NCI-H2227 treated with DMSO at 0.1 percent for 48 hours (cell line): ENCODE data around the gene KRTAP5-2.
"Not testable (repeated sequence)": the region's sequence is repeated elsewhere in the genome, so short reads cannot be mapped to it uniquely, and the experiment has no call there.

Experiments
- DNase-seq: peaks from one replicate; lab custom pipeline; 2025; lab: John Stamatoyannopoulos, UW

Gene KRTAP5-2

DNA sequence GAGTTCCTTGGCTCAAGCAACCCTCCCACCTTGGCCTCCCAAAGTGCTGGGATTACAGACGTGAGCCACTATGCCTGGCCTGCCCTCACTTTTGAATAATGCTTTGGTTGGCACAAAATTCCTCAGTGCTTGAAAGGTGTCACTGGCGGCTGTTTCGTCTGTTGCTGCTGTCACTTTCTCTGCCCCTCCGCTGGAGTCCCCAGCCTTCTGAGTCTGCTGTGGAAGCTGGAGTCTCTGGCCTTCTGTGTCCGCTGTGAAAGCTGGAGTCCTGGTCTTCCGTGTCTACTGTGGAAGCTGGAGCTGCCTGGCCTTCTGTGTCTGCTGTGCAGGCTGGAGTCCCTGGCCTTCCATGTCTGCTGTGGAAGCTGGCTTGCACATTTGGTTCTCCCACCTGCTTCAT, 8.1 kb downstream of the KRTAP5-2 start:
- no peak for DNase-seq

DNA sequence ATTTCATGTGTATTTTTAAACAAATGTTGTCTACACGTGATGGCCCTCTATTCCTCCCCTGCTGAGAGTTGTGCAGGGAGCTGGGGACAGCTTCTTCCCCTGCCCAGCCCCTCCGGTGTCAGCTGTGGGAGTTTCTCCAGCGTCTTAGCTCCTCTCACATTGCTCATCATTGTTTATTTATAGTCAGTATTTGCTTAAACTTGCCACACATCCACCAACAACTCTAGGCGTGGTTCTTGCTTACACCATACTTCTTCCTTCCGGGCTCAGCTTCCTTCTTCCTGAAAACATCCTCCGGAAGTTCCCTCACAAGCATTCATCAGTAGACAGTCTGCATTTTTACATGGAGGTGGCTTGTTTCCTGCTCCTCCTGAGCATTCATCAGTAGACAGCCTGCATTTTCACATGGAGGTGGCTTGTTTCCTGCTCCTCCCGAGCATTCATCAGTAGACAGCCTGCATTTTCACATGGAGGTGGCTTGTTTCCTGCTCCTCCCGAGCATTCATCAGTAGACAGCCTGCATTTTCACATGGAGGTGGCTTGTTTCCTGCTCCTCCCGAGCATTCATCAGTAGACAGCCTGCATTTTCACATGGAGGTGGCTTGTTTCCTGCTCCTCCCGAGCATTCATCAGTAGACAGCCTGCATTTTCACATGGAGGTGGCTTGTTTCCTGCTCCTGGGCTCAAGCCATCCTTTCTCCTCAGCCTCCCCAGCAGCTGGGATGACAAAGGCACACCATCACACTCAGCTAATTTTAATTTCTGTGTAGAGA, 8.7 kb downstream of the KRTAP5-2 start:
- DNase-seq = not testable (repeated sequence)

DNA sequence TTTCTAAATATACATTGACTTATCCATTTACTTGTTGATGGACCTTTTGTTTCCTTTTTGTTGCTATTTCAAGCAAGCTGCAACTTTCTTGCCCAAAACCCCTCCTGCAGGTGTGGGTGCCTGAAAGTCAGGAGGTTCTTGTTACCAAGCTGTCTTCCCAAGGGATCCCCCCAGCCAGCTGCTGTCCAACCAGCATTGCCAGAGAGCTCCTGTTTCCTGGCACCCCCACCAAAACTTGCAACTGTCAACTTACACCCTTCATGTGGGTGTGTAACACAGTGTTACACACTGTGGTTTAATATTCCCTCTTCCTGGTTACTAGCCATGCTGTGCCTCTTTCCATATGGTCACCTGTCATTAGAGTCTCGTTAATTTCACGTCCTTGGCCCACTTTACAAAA, 11.4 kb downstream of the KRTAP5-2 start:
- DNase-seq = no peak

DNA sequence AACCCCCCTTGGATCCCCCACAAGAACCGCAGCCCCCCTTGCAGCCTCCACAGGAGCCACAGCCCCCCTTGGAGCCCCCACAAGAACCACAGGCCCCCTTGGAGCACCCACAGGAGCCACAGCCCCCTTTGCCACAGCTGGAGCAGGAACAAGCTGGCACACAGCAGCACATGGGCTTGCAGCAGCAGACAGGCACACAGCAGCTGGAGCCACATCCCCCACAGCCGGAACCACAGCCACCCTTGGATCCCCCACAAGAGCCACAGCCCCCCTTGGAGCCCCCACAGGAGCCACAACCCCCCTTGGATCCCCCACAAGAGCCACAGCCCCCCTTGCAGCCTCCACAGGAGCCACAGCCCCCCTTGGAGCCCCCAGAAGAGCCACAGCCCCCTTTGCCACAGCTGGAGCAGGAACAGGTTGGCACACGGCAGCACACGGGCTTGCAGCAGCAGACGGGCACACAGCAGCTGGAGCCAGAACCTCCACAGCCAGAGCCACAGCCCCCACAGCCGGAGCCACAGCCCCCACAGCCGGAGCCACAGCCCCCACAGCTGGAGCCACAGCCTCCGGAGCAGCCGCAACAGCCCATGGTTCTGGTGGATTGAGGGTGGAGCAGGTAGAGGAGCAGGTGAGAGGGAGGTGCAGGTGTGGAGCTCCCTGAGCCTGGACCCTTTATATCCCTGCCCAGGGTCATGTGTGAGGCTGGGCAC, 13.3 kb downstream of the KRTAP5-2 start, which contains the start of gene KRTAP5-1:
Gene KRTAP5-1, minus strand, starts transcription at position 623 of the 710 bp plus-strand sequence. Its CDS starts 34 bp downstream, at position 589.
- not testable (repeated sequence) for DNase-seq

DNA sequence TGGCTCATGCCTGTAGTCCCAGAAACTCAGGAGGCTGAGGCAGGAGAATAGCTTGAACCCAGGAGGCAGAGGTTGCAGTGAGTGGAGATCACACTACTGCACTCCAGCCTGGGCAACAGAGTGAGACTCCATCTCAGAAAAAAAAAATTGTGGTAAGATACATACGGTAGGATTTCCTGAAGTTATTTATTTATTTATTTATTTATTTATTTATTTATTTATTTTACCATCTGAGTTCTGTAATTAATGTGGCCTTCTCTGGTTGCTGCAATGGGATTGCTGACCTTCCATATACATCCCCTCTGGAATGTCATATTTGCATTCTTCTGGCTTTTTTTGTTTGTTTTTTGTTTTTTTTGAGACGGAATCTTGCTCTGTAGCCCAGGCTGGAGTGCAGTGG, 15.2 kb downstream of the KRTAP5-2 start:
- DNase-seq = not testable (repeated sequence)

DNA sequence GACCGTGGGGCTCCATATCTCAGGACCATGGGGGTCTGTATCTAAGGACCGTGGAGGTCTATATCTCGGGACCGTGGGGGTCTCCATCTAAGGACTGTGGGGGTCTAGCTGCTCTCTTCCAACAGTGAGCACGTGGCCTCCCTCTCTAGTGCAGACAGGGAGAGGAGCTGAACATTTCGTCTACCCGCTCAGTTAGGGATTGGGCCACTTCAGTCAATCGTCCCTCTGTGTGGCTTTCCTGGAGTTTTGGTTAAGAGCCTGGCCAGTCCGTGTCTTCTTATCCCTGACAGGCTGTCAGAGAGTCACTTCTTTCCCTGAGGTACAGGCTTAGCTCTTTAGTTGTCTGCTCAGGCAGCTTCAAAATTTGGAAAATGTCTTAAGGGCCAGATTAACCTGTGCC, 16.1 kb downstream of the KRTAP5-2 start:
- no peak for DNase-seq

DNA sequence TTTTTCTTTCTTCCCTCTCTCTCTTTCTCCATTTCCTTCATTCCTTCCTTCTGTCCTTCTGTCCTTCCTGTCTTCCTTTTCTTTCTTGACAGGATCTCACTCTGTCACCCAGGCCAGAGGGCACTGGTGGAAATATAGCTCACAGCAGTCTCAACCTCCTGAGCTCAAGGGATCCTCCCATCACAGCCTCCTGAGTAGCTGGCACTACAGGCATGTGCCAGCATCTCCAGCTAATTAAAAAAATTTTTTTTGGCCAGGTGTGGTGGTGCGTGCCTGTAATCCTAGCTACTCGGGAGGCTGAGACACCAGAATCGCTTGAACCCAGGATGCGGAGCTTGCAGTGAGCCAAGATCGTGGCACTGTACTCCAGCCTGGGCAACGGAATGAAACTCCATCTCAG, 21.3 kb downstream of the KRTAP5-2 start:
- DNase-seq = no peak

DNA sequence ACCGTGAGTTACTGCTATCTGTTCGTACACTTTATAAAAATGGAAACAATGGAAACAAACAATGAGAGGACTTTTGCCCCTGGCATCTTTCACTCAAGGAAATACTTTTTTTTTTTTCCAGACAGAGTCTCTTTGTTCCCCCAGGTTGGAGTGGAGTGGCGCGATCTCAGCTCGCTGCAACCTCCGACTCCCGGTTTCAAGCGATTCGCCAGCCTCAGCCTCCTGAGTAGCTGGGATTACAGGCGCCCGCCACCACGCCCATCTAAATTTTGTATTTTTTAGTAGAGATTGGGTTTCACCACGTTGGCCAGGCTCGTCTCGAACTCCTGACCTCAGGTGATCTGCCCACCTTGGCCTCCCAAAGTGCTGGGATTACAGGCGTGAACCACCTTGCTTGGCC, 22.3 kb downstream of the KRTAP5-2 start:
- not testable (repeated sequence) for DNase-seq

DNA sequence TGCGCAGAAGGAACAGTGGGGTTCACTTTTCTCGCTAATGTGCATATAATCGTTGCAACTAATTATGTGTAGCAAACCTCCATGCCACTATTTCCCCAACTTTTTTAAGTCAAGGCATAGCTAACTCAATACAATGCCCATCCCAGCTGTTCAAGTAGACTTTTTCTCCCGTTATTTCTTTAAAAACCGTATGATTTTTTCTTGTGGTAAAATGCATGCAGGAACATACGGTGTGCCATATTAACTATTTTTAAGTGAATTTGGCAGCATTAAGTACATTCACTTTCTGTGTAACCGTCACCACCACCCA, 23.2 kb downstream of the KRTAP5-2 start:
- DNase-seq = peak; percentile 30

DNA sequence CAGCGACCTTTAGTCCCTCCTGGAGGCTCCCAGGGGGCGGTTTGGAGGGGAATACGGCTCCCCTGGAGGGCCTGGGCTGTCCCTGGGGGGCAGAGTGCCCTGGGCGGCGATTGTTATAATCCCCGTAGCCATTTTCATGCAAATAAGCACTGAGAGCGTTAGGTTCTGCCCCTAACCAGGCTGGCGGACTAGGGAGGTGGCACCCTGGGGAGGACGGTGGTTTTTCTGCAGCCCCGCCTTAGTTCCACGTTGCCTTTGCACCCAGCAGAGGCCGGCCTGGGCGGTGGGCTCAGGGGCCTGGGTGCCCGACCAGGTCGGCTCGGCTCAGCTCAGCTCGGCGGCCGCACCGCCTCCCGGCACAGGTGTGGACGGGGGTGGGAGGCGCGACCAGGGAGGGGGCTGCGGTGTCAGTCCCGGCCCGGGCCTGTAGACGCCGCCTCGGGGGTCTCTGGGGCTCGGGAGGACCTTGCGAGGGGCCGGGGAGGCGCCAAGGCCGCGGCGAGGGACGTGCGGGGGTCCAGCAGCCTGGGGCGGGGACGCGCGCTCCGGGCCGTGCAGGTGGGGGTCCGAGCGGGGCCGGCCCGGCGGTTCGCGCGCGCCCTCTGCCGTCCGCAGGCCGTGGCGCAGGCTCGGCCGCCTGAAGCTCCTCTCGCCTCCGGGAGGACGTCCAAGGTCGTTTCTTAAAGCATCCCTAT, 23.7 kb downstream of the KRTAP5-2 start:
- no peak for DNase-seq

DNA sequence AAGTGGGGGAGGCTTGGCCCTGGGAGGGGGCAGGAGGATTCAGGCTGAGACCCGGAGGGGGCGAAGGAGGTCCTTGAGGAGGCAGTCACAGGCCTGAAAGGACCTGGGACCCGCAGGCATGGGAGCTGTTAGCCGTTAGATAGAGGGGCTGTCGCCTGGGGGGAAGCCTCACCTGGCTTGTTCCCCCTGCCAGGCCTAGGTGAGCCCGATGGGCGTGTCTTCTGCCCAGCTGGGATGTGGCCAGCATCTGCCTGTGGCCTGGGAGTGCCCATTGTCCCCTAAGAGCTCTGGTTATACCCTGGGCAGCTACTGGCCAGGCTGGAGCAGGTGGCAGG, 24.2 kb downstream of the KRTAP5-2 start:
- DNase-seq = no peak

DNA sequence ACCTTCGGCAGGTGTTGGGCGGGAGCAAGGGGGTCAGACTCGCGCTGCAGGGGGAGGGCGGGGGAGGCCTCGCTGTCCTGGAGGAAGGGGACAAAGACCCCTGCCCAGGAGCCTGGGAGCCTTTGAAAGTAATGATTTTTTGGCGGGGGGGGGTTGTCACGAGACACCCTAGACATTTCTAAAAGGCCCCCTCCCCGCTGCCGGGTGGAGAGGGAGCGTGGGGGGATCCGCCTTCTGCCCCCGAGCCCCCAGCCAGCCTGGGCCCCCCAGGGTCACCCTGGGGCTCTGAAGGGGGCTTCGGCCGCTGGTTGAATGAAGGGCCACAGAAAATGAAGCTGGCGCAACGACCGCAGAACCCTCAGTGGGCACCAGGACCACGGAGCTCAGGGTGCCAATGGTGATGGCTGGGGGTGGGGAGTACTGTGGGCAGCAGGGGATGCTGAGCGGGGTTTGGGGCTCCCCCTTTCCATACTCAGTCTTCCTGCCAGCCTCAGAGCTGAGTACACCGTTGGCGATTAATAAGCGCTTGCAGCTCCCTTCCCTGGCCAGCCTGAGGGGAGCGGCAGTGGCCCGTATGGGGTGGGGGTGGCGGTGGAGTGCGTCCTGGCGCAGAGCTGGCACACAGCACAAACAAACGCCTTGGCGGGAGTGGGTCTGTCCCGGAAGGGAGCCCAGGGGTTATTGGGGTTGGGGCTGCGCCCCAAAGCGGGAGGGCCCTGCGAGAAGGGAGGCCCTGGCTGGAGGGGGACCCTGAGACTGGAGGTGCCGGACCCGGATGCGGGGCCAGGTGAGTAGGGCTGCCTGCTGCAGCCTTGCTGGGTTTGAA, 24.8 kb downstream of the KRTAP5-2 start:
- DNase-seq = no peak

DNA sequence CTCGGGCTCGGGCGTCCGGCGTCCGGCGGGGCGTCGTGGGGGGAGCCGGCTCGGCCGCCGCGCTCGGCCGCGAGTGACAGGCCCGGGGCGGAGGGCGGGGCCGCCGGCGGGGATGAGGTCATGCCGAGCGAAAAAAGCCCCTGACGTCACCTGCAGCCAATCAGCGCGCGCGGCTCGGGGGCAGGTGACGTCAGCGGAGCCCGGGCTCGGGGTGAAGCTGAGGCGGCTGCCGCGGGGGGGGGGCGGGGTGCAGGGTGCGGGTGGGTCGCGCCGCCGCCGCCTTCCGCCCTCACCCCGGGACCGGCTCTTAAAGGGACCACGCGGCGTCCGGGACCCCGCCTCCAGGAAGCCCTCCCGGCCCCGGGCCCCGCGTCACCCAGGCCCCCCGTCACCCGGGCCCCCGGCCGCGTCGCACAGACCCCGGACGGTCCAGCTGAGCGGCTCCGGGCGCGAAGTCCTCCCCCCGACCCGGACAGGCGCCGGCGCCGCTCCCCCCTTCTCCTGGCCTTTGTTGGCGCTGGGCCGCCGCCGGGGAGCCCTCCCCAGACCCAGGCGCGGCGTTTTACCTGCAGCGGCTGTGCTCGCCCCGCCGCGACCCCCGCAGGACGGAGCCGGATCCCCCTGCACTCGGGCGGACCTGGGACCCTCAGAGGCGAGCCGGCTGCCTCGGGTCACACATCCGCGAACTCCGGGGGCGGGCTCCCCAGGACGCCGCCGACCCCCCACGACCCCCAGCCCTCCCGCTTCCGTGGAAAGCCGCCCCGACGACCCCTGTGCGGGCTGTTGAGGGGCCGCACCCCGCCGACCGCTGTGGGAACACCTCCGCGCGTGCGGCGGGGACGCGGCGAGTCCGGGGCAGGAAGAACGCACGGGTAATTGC, 25.7 kb downstream of the KRTAP5-2 start, which contains the start of gene DUSP8:
Gene DUSP8, minus strand, starts transcription at position 75 of the 880 bp plus-strand sequence. CDS start 6,445 bp downstream, outside the sequence.
- peak; percentile 82 for DNase-seq

DNA sequence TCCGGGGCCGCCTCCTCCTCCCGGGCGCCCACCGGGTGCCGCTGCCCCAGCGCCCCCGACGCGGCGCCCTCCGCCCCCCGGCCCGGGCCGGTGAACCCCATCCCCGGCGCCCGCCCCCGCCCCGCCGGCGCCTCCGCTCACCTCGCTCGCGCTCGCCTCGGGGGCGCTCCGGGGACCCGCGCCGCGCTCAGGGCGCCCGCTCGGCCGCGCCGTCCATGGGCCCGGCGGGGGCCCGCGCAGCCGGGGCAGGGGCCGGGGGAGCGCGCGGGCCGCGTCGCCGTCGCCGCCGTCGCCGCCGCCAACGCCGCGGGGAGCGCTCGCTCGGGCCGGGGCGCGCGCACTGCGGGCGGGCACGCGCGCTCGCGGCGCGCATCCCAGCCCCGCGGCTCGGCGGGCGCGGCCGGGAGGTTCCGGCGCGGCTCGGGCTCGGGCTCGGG, 26.3 kb downstream of the KRTAP5-2 start:
- no peak for DNase-seq

DNA sequence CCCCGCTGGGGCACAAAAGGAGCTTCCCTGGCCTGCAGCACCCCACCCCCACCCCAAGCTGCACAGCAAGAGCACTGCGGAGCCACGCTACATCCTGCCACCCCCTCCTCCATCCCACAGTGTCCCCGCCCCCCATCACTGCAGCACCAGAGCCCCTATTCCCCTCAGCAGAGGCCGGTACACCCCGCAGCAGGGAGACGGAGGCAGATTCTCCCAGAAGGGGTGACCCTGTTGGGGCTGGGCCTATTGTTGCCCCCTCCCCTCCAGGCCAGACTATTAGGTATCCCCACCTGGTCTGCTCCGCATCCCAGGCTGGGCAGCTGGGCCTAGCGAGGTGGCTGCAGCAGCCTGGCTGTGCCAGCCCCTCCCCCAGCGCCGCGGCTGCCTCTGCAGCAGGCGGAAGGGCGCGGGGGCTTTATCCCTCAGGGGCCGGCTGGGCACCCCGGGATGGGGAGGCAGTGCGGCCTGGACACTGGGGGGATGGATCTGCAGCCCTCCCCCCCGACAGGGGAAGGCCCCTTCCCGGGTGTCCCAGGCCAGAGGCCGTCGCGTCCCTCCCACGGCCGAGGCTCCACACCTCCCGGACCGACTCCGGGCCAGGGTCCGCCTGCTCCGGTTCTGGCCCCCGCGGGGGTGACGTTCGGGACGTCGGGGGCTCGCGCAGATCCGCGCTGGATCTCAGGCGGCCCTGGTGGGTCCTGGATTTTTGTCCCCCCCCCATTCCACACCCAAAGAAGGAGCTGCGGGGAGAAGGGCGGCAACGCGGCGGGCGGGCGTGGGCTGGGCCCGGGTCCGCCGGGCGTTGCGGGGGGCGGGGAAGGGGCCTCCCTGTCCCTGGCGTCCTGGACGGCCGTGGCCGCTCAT, 27.0 kb downstream of the KRTAP5-2 start:
- peak; percentile 27 for DNase-seq

DNA sequence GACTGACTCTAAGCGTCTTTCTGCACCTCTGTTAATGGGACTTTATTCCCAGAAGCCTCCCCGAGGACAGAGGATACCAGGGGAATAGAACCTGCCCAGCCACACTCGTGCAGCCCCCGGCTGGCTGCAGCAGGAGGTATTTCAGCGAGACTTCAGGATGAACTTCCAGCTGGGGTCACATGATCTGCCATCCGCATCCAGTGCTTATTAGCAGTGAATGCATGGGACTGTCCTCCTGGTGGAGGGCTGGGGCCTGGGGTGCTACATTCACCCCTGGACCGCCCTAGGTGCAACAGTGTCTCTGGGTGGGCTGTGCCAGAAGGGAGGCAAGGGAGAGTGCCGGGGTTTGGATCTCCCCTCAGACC, 27.6 kb downstream of the KRTAP5-2 start:
- DNase-seq = no peak

DNA sequence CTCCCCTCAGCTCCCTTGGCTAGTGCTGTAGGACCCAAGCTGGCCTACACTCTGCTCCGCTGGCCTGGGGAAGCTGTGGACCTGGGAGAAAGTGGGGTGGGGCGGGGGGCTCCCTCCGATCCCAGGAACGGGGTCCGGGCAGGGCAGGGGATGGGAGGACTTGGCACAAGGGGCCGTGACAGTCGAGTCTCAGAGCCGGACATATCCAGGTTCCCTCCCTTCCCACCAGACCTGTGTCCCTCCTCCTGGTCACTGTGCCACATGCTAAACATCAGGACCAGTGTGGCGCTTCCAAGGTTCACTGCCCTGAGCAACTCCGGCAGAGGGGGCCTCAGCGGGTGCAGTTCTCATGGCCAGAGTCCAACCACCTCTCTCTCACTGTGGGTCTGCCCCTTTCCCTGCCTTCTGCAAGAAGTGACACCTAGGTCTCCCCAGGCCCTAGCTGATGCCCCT, 28.1 kb downstream of the KRTAP5-2 start:
- DNase-seq = no peak

DNA sequence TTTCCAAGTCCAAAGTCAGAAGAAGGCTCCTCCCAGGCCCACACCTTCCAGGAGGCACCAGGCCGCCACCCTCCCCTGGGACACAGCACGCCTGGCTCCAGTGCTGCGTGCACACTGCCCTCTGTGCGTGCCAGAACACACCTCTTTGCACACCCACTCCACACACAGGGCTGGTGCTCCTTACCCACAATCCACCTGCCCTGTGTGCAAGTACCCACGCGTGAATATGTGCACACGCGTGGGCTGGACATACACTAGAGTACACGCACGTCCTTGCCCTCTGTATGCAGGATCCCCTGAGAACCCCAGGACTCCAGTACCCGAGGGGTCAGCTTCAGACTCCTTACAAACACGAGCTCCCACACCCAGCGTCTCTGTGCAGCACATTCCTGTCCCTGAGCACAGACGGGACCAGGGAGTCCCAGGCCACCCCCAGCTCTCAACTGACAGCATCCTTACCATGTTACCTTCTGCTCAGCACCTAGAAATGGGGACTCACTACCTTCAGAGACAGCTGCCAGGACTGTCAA, 28.8 kb downstream of the KRTAP5-2 start:
- DNase-seq = no peak

DNA sequence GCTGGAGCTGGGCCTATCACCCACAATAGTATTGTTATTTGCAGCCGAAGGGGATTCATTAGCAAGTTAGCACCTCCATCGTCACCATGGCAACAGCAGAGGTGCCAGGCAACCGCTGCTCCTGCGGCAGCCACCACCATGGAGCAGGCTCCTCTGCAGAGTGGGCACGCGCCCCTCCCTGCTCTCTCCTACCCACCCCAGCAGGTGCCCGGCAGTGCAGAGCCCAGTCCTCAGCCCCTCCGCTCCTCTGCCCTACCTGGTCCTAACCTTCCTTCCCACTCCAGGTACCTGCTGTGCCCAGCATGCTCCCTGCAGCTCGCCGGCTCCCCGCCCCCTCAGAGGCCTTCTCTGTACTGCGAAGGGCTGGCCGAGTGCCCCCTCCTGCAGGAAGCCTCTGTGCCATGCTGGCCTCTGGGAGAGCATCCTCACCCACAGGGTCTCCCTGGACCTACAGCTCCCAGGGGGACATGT, 29.6 kb downstream of the KRTAP5-2 start:
- DNase-seq = peak; percentile 42

DNA sequence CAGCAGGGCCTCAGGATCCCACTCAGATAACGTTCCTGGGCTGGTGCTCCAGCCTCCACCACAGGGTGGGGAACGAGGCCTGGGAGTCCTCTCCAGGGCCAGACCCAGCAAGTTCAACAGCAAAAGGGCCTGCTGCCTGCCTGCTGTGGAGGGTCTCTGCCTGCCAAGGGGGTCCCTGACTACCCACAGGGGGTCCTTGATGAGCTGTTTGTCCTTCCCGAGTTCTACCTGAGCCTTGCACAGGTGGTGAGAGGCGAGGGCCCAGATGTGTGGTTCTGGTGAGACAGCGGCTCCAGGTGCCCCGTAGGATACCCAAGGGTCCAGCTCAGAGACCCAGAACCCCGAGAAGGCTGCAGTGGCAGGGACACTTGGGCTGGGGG, 30.4 kb downstream of the KRTAP5-2 start:
- DNase-seq = no peak
